K562 (cell line): ENCODE measurements around the gene GPN1. TPM values are rescaled to one million over a fixed set of nuclear protein-coding genes. Genes with fewer than 3 reads are reported as not detected.

Experiments used
- ATF2 ChIP-seq: sonication (generic); formaldehyde crosslinking; IDR thresholded peaks from 2 replicates; pipeline ENCODE4 v1.8.1; 2022; ENCODE audit warnings: missing genetic modification reagents
- KLF16 ChIP-seq: IDR thresholded peaks from 2 replicates; pipeline ENCODE4 v1.6.1; 2016; ENCODE audit warnings: antibody characterized with exemption
- NFRKB ChIP-seq: fragments of 450-650 bp; IDR thresholded peaks from 2 replicates; pipeline ENCODE4 v1.6.1; 2016; ENCODE audit warnings: low read depth
- NR3C1 ChIP-seq: sonication (generic); formaldehyde crosslinking; IDR thresholded peaks from 2 replicates; pipeline ENCODE4 v1.8.1; 2022; ENCODE audit warnings: missing genetic modification reagents
- POLR2A ChIP-seq: fragments of 450-650 bp; conservative IDR thresholded peaks from 2 replicates; pipeline ENCODE4 v1.6.1; 2016
- PYGO2 ChIP-seq: fragments of 450-650 bp; IDR thresholded peaks from 2 replicates; pipeline ENCODE4 v1.6.1; 2016; ENCODE audit warnings: mild to moderate bottlenecking, missing genetic modification characterization, moderate library complexity, missing compliant biosample characterization
- RBM14 ChIP-seq: fragments of 200-400 bp; formaldehyde crosslinking; IDR thresholded peaks from 2 replicates; pipeline ENCODE4 v1.6.1; 2018; ENCODE audit warnings: low read depth, mild to moderate bottlenecking, low read length, moderate library complexity, borderline replicate concordance; ENCODE audit not compliant: insufficient read depth
- RCOR1 ChIP-seq, 2 experiments: IDR thresholded peaks; 2 replicates each; pipeline ENCODE4 v1.6.1; 2012; ENCODE audit warnings: low read depth in 2 of 2, low read length in 2 of 2, borderline replicate concordance in 1 of 2, improper control_type of control experiment in 1 of 2
- SIN3A ChIP-seq, 2 experiments: fragments of 150-350 bp in 1 of 2; IDR thresholded peaks; 2 replicates each; pipeline ENCODE4 v1.6.1; 2011 to 2016; ENCODE audit warnings: borderline replicate concordance in 2 of 2, low read depth in 2 of 2, low read length in 2 of 2, mild to moderate bottlenecking in 2 of 2, moderate library complexity in 2 of 2; ENCODE audit not compliant: control insufficient read depth in 1 of 2
- TSC22D4 ChIP-seq: fragments of 450-650 bp; IDR thresholded peaks from 2 replicates; pipeline ENCODE4 v1.6.1; 2016; ENCODE audit warnings: missing genetic modification characterization, missing biosample characterization, control low read depth
- ZEB2 ChIP-seq: fragments of 450-650 bp; IDR thresholded peaks from 2 replicates; pipeline ENCODE4 v1.6.1; 2016
- ZSCAN32 ChIP-seq: fragments of 450-650 bp; formaldehyde crosslinking; IDR thresholded peaks from 2 replicates; pipeline ENCODE4 v1.4.0; 2020; ENCODE audit warnings: mild to moderate bottlenecking, moderate library complexity
- polyA plus RNA-seq, 8 experiments: library from polyadenylated mRNA; depleted of rRNA in 4 of 8; stranded (reverse) in 5 of 8; unstranded in 3 of 8; fragments of >200 nt; fragmentation: Nextera tagmentation in 2 of 8; fragmentation: Illumina TruSeq in 1 of 8; extraction: Ambion mirVana in 2 of 8; extraction: Trizol in 1 of 8; gene quantifications; 2 replicates each; pipeline versions ENCODE4 v1.2.1 to v1.2.3, GENCODE V29; 2011 to 2014; ENCODE audit warnings: inconsistent platforms in 1 of 8, missing spikeins in 1 of 8
- total RNA-seq, 7 experiments: library from RNA; depleted of rRNA in 6 of 7; stranded (reverse); fragments of >200 nt in 6 of 7; fragmentation: Illumina TruSeq in 2 of 7; extraction: Trizol in 2 of 7; gene quantifications; 2 replicates each; pipeline versions ENCODE4 v1.2.1 to v1.2.3, GENCODE V29; 2011 to 2021; ENCODE audit warnings: low replicate concordance in 1 of 7
- TF ChIP-seq, protein P1 (sequence below): fragments of 450-650 bp; IDR thresholded peaks from 2 replicates; pipeline ENCODE4 v1.6.1; 2016; ENCODE audit warnings: mild to moderate bottlenecking, moderate library complexity
- TF ChIP-seq, protein P2 (sequence below): fragments of 200-800 bp; sonication (Bioruptor generic); IDR thresholded peaks from 2 replicates; pipeline ENCODE4 v1.6.1; 2017; ENCODE audit warnings: missing genetic modification characterization, missing compliant biosample characterization

Gene GPN1
- total and polyA plus RNA-seq, 9 of the 15 experiments (the other 6 are each of a cell fraction or from before 2014, with no cell fraction given): 23.4 to 171 (median 48.2) TPM

GRCh38 chr2:27683390-27684071, 54.7 kb downstream of the GPN1 start (continued):
- TF ChIP-seq, protein P1, sequence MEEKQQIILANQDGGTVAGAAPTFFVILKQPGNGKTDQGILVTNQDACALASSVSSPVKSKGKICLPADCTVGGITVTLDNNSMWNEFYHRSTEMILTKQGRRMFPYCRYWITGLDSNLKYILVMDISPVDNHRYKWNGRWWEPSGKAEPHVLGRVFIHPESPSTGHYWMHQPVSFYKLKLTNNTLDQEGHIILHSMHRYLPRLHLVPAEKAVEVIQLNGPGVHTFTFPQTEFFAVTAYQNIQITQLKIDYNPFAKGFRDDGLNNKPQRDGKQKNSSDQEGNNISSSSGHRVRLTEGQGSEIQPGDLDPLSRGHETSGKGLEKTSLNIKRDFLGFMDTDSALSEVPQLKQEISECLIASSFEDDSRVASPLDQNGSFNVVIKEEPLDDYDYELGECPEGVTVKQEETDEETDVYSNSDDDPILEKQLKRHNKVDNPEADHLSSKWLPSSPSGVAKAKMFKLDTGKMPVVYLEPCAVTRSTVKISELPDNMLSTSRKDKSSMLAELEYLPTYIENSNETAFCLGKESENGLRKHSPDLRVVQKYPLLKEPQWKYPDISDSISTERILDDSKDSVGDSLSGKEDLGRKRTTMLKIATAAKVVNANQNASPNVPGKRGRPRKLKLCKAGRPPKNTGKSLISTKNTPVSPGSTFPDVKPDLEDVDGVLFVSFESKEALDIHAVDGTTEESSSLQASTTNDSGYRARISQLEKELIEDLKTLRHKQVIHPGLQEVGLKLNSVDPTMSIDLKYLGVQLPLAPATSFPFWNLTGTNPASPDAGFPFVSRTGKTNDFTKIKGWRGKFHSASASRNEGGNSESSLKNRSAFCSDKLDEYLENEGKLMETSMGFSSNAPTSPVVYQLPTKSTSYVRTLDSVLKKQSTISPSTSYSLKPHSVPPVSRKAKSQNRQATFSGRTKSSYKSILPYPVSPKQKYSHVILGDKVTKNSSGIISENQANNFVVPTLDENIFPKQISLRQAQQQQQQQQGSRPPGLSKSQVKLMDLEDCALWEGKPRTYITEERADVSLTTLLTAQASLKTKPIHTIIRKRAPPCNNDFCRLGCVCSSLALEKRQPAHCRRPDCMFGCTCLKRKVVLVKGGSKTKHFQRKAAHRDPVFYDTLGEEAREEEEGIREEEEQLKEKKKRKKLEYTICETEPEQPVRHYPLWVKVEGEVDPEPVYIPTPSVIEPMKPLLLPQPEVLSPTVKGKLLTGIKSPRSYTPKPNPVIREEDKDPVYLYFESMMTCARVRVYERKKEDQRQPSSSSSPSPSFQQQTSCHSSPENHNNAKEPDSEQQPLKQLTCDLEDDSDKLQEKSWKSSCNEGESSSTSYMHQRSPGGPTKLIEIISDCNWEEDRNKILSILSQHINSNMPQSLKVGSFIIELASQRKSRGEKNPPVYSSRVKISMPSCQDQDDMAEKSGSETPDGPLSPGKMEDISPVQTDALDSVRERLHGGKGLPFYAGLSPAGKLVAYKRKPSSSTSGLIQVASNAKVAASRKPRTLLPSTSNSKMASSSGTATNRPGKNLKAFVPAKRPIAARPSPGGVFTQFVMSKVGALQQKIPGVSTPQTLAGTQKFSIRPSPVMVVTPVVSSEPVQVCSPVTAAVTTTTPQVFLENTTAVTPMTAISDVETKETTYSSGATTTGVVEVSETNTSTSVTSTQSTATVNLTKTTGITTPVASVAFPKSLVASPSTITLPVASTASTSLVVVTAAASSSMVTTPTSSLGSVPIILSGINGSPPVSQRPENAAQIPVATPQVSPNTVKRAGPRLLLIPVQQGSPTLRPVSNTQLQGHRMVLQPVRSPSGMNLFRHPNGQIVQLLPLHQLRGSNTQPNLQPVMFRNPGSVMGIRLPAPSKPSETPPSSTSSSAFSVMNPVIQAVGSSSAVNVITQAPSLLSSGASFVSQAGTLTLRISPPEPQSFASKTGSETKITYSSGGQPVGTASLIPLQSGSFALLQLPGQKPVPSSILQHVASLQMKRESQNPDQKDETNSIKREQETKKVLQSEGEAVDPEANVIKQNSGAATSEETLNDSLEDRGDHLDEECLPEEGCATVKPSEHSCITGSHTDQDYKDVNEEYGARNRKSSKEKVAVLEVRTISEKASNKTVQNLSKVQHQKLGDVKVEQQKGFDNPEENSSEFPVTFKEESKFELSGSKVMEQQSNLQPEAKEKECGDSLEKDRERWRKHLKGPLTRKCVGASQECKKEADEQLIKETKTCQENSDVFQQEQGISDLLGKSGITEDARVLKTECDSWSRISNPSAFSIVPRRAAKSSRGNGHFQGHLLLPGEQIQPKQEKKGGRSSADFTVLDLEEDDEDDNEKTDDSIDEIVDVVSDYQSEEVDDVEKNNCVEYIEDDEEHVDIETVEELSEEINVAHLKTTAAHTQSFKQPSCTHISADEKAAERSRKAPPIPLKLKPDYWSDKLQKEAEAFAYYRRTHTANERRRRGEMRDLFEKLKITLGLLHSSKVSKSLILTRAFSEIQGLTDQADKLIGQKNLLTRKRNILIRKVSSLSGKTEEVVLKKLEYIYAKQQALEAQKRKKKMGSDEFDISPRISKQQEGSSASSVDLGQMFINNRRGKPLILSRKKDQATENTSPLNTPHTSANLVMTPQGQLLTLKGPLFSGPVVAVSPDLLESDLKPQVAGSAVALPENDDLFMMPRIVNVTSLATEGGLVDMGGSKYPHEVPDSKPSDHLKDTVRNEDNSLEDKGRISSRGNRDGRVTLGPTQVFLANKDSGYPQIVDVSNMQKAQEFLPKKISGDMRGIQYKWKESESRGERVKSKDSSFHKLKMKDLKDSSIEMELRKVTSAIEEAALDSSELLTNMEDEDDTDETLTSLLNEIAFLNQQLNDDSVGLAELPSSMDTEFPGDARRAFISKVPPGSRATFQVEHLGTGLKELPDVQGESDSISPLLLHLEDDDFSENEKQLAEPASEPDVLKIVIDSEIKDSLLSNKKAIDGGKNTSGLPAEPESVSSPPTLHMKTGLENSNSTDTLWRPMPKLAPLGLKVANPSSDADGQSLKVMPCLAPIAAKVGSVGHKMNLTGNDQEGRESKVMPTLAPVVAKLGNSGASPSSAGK: no peak
- TF ChIP-seq RBM14: no peak
- TF ChIP-seq, protein P2, sequence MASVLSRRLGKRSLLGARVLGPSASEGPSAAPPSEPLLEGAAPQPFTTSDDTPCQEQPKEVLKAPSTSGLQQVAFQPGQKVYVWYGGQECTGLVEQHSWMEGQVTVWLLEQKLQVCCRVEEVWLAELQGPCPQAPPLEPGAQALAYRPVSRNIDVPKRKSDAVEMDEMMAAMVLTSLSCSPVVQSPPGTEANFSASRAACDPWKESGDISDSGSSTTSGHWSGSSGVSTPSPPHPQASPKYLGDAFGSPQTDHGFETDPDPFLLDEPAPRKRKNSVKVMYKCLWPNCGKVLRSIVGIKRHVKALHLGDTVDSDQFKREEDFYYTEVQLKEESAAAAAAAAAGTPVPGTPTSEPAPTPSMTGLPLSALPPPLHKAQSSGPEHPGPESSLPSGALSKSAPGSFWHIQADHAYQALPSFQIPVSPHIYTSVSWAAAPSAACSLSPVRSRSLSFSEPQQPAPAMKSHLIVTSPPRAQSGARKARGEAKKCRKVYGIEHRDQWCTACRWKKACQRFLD (CRISPR knock-in tag): no peak
- TF ChIP-seq NR3C1 (CRISPR knock-in tag): no peak
- TF ChIP-seq ZSCAN32 (CRISPR knock-in tag): no peak
- TF ChIP-seq KLF16: peak; percentile 73
- TF ChIP-seq POLR2A: no peak
- TF ChIP-seq PYGO2 (tag): peak; percentile 5; the same call in 1 of the 2 replicates
- TF ChIP-seq ZEB2: no peak
- TF ChIP-seq NFRKB: no peak
- TF ChIP-seq TSC22D4: no peak
- TF ChIP-seq RCOR1 (IDR thresholded peaks at IDR 0.05; ENCODE audit: borderline replicate concordance in 1 of 2, low read depth in 2 of 2, low read length in 2 of 2): 0 out of 4 replicates have a peak, but pooled peaks of 1 of the 2 experiments have one; percentile 29
- no peak for TF ChIP-seq ATF2 (CRISPR knock-in tag)
- no peak for TF ChIP-seq SIN3A (IDR thresholded peaks at IDR 0.05; ENCODE audit: borderline replicate concordance in 2 of 2, control insufficient read depth in 1 of 2, low read depth in 2 of 2, low read length in 2 of 2)
